Measurements from ENCODE around the gene KRTAP9-6.

The KRTAP9-6 gene

GRCh38 chr17:41301916-41302901, 37.0 kb downstream of the KRTAP9-6 start, which contains the start of gene KRTAP29-1:
TSS of gene KRTAP29-1 (minus strand) at chr17:41302851. CDS start at chr17:41302851, 0 bp downstream.
- Histone ChIP-seq H3K4me1 (peaks cover 3 to 22% (median 11%) of the 10 kb centered on the region in 10 experiments; a peak in 19 of 20 replicates), H3K9ac (no peak within 1 kb of the TSS), H3K9me3 (replicated peaks in 1 of 11) (peaks cover 0 to 27% (median 0%) of the 10 kb centered on the region in 11 experiments; a peak in 7 of 22 replicates), H4K20me1 (no peaks in the 10 kb centered on the region), H3K27me3 (no peaks in the 10 kb centered on the region), H3K27ac (peak within 1 kb of the TSS in 2 of 11 experiments; percentile 3 to 32; a peak in 4 of 22 replicates), H3K36me3 (no peaks in the 10 kb centered on the region), H3K4me3 (no peak within 1 kb of the TSS), H3K4me2 (peak within 1 kb of the TSS in 7 of 11 experiments; percentile 3 to 57 (median 25); a peak in 10 of 22 replicates)
- peak in 2 of 11 experiments; percentile 8 to 17; a peak in 1 of 22 replicates for TF ChIP-seq Cebpa-rat (IDR thresholded peaks at IDR 0.05)

DNA sequence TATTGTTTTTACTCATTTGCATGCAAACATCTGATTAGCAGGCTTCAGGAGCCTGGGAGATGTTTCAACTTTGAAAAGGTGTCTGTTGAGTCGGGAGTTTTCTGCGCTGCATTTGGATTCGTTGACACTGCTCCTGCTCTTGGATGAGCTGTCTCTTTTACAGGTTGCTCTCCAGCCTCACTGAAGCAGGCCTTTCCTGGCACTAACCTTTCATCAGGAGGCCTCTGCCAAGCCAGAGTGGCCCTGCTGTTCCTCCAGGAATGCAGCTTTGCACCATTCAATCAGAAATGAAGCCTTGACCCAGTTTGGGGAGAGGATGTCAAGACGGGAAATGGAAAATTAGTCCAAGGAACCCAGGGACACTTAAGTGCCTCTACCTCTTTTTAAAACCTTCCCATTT, 37.8 kb downstream of the KRTAP9-6 start:
- peaks cover 11 to 29% (median 19%) of the 10 kb centered on the region in 10 experiments for H3K4me1 ChIP-seq
- no peak overlapping the region for H3K9ac ChIP-seq
- peaks cover 0 to 27% (median 0%) of the 10 kb centered on the region in 11 experiments; a peak in 7 of 22 replicates for H3K9me3 ChIP-seq (replicated peaks in 1 of 11)
- no peak overlapping the region for H3K4me3 ChIP-seq
- peak overlapping the region in 6 of 11 experiments; percentile 3 to 57 (median 27); a peak in 8 of 22 replicates for H3K4me2 ChIP-seq
- no peaks in the 10 kb centered on the region for H3K36me3 ChIP-seq
- H3K27ac ChIP-seq = no peak overlapping the region
- no peak for TF ChIP-seq Cebpa-rat (IDR thresholded peaks at IDR 0.05)
- no peaks in the 10 kb centered on the region for H3K27me3 ChIP-seq
- H4K20me1 ChIP-seq = no peaks in the 10 kb centered on the region

DNA sequence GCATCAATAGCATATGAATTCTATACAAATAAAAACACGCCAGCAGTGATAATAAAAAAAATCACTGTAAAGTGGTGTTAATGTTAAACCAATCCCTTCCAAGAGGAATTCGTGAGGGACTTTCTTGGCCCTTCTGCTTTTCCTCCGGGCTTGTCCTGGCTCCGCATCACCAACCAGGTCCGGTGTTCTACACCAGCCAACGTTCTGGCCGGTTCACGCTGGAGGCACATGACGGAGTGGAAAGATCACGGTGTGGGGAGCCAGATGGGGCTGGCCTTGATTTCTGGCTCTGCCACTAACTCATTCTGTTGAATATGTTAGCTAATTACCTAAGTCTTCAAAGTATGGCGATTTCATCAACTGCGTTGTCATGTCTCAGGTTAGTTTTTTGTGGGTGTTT, 38.9 kb downstream of the KRTAP9-6 start:
- no peak overlapping the region for H3K9ac ChIP-seq
- TF ChIP-seq Cebpa-rat (IDR thresholded peaks at IDR 0.05) = no peak
- no peaks in the 10 kb centered on the region for H3K36me3 ChIP-seq
- H4K20me1 ChIP-seq = no peaks in the 10 kb centered on the region
- peaks cover 22 to 40% (median 30%) of the 10 kb centered on the region in 10 experiments for H3K4me1 ChIP-seq
- H3K4me3 ChIP-seq = no peak overlapping the region
- H3K27ac ChIP-seq = no peak overlapping the region
- no peaks in the 10 kb centered on the region for H3K27me3 ChIP-seq
- peaks cover 0 to 27% (median 0%) of the 10 kb centered on the region in 11 experiments; a peak in 6 of 22 replicates for H3K9me3 ChIP-seq (replicated peaks in 1 of 11)
- H3K4me2 ChIP-seq = no peak overlapping the region

GRCh38 chr17:41307647-41308046, 42.5 kb downstream of the KRTAP9-6 start:
- 0 out of 22 replicates have a peak, but pooled peaks cover 0 to 8% (median 0%) of the 10 kb centered on the region in 11 experiments for H3K9me3 ChIP-seq (replicated peaks in 1 of 11)
- H3K27me3 ChIP-seq = no peaks in the 10 kb centered on the region
- H3K9ac ChIP-seq = peak overlapping the region in 4 of 11 experiments; percentile 70 to 78 (median 72); a peak in 3 of 22 replicates
- H3K27ac ChIP-seq = peak overlapping the region in 9 of 11 experiments; percentile 72 to 90 (median 81); a peak in 16 of 22 replicates
- H3K4me3 ChIP-seq = peak overlapping the region in 1 of 10 experiments; percentile 46; a peak in 2 of 20 replicates
- peak overlapping the region; percentile 76 to 95 (median 88) for H3K4me2 ChIP-seq
- TF ChIP-seq Cebpa-rat (IDR thresholded peaks at IDR 0.05) = no peak
- peaks cover 31 to 44% (median 36%) of the 10 kb centered on the region in 10 experiments for H3K4me1 ChIP-seq
- H4K20me1 ChIP-seq = no peaks in the 10 kb centered on the region
- H3K36me3 ChIP-seq = no peaks in the 10 kb centered on the region

- peak overlapping the region; percentile 76 to 95 (median 88) for H3K4me2 ChIP-seq
- H4K20me1 ChIP-seq = no peaks in the 10 kb centered on the region
- H3K27ac ChIP-seq = peak overlapping the region; percentile 28 to 90 (median 77); a peak in 21 of 22 replicates
- TF ChIP-seq Cebpa-rat (IDR thresholded peaks at IDR 0.05) = no peak
- H3K27me3 ChIP-seq = no peaks in the 10 kb centered on the region
- 0 out of 22 replicates have a peak, but pooled peaks cover 0 to 8% (median 0%) of the 10 kb centered on the region in 11 experiments for H3K9me3 ChIP-seq (replicated peaks in 1 of 11)
- H3K9ac ChIP-seq = peak overlapping the region in 10 of 11 experiments; percentile 31 to 78 (median 66); a peak in 19 of 22 replicates
- H3K4me3 ChIP-seq = peak overlapping the region in 8 of 10 experiments; percentile 22 to 46 (median 25); a peak in 12 of 20 replicates
- H3K36me3 ChIP-seq = no peaks in the 10 kb centered on the region
- H3K4me1 ChIP-seq = peaks cover 29 to 38% (median 34%) of the 10 kb centered on the region in 10 experiments
These were observed 43.2 kb downstream of the KRTAP9-6 start for GRCh38 chr17:41308251-41308917.

DNA sequence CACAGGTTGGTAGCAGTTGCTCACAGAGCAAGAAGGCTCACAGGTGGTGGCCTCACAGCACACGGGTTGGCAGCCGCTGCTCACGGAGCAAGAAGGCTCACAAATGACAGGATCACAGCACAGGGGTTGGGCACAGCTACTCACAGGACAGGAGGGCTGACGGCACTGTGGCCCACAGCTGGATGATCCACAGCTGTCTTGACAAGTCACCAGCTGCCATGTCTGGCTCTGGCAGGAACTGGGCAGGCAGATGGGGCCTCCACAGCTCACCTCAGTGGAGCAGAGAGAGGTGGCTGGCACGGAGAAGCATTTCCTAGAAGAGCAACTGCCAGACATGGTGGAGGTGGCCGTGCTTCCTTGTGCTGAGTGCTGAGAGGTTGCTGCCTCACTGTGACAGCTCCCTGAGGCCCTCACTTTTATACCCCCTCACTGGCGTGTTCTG, 43.8 kb downstream of the KRTAP9-6 start, which contains the start of gene KRTAP16-1:
TSS of gene KRTAP16-1 (minus strand) at position 392 of the 442 bp plus-strand sequence. CDS start at position 336, 56 bp downstream.
- peaks cover 24 to 35% (median 33%) of the 10 kb centered on the region in 10 experiments for H3K4me1 ChIP-seq
- H3K36me3 ChIP-seq = no peaks in the 10 kb centered on the region
- H3K4me3 ChIP-seq = peak within 1 kb of the TSS in 8 of 10 experiments; percentile 22 to 46 (median 25); a peak in 12 of 20 replicates
- peak within 1 kb of the TSS in 10 of 11 experiments; percentile 31 to 78 (median 66); a peak in 19 of 22 replicates for H3K9ac ChIP-seq
- no peak for TF ChIP-seq Cebpa-rat (IDR thresholded peaks at IDR 0.05)
- peak within 1 kb of the TSS; percentile 28 to 90 (median 77); a peak in 21 of 22 replicates for H3K27ac ChIP-seq
- H3K4me2 ChIP-seq = peak within 1 kb of the TSS; percentile 76 to 95 (median 88)
- no peaks in the 10 kb centered on the region for H4K20me1 ChIP-seq
- H3K27me3 ChIP-seq = no peaks in the 10 kb centered on the region
- 0 out of 22 replicates have a peak, but pooled peaks cover 0 to 8% (median 0%) of the 10 kb centered on the region in 11 experiments for H3K9me3 ChIP-seq (replicated peaks in 1 of 11)

DNA sequence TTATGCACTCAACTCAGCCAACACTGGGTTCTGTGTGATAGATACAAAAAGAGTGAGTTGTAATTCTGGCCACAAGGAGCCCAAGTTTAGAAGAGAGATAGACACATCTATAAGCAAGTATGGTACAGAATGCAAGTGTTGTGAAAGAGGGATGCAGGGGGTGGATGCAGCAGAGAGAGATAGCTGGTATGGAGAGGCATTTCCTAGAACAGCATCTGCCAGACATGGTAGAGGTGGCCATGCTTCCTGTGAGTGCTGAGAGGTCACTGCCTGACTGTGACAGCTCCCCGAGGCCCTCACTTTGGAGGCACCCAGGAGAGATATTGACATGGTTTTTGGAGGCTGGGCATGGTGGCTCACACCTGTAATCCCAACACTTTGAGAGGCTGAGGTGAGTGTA, 45.9 kb downstream of the KRTAP9-6 start:
- no peaks in the 10 kb centered on the region for H3K36me3 ChIP-seq
- H3K9ac ChIP-seq = no peak overlapping the region
- H3K27ac ChIP-seq = no peak overlapping the region
- peaks cover 24 to 35% (median 33%) of the 10 kb centered on the region in 10 experiments for H3K4me1 ChIP-seq
- no peak overlapping the region for H3K4me2 ChIP-seq
- TF ChIP-seq Cebpa-rat (IDR thresholded peaks at IDR 0.05) = no peak
- no peaks in the 10 kb centered on the region for H4K20me1 ChIP-seq
- H3K9me3 ChIP-seq (replicated peaks in 1 of 11) = 0 out of 22 replicates have a peak, but pooled peaks cover 0 to 4% (median 0%) of the 10 kb centered on the region in 11 experiments
- H3K27me3 ChIP-seq = no peaks in the 10 kb centered on the region
- H3K4me3 ChIP-seq = no peak overlapping the region

- TF ChIP-seq Cebpa-rat (IDR thresholded peaks at IDR 0.05) = no peak
- no peak within 1 kb of the TSS for H3K4me3 ChIP-seq
- no peak within 1 kb of the TSS for H3K27ac ChIP-seq
- peaks cover 8 to 17% (median 13%) of the 10 kb centered on the region in 11 experiments for H3K9me3 ChIP-seq (replicated peaks in 1 of 11)
- no peak within 1 kb of the TSS for H3K9ac ChIP-seq
- H3K4me1 ChIP-seq = no peaks in the 10 kb centered on the region
- H4K20me1 ChIP-seq = no peaks in the 10 kb centered on the region
- no peaks in the 10 kb centered on the region for H3K27me3 ChIP-seq
- H3K4me2 ChIP-seq = no peak within 1 kb of the TSS
- H3K36me3 ChIP-seq = no peaks in the 10 kb centered on the region; a peak in 1 of 22 replicates
These were observed 50.1 kb downstream of the KRTAP9-6 start, which contains the start of gene KRTAP17-1 for GRCh38 chr17:41315204-41315794. TSS of gene KRTAP17-1 (minus strand) at chr17:41315710. CDS start at chr17:41315650, 60 bp downstream.

Data from BLaER1 treated with 17β-estradiol and CSF1 and Interleukin-3, amounts not matched to agents 10 nM and 100 nM (cell line).